Stimulated activated CD8-positive, alpha-beta memory T cell treated with anti-CD3 and anti-CD28 coated beads, Interleukin-12 subunit alpha, Interleukin-12 subunit beta, amount 100 ng/mL, for 4 hours (primary cell): ENCODE measurements around the gene EHBP1.
"Not testable (repeated sequence)": the region's sequence is repeated elsewhere in the genome, so short reads cannot be mapped to it uniquely, and the experiment has no call there.

Source experiments
- DNase-seq: peaks from one replicate; pipeline ENCODE4 v3.0.0-alpha.2; 2020; ENCODE audit warnings: low read depth

EHBP1 gene

GRCh38 chr2:63074399-63074798 lies 368.9 kb downstream of the EHBP1 start:
- DNase-seq = not testable (repeated sequence)

- no peak for DNase-seq
Observed at GRCh38 chr2:63078852-63079606, 373.5 kb downstream of the EHBP1 start.

GRCh38 chr2:63081404-63081803 lies 375.9 kb downstream of the EHBP1 start:
- DNase-seq = no peak

- DNase-seq = no peak
Observed at GRCh38 chr2:63086687-63087086, 381.2 kb downstream of the EHBP1 start.

- DNase-seq = no peak
Observed at GRCh38 chr2:63092401-63092800, 386.9 kb downstream of the EHBP1 start.

GRCh38 chr2:63092857-63093256 lies 387.3 kb downstream of the EHBP1 start:
- DNase-seq = no peak

- DNase-seq = no peak
Observed at GRCh38 chr2:63093502-63093901, 388.0 kb downstream of the EHBP1 start.
